ENCODE data around the gene RHBDF2. TPM values are rescaled to one million over a fixed set of nuclear protein-coding genes. Genes with fewer than 3 reads are reported as not detected.

RHBDF2 gene
- total and polyA plus RNA-seq, 8 donors, result 7.5 to 61.7 (median 11.0) TPM

DNA sequence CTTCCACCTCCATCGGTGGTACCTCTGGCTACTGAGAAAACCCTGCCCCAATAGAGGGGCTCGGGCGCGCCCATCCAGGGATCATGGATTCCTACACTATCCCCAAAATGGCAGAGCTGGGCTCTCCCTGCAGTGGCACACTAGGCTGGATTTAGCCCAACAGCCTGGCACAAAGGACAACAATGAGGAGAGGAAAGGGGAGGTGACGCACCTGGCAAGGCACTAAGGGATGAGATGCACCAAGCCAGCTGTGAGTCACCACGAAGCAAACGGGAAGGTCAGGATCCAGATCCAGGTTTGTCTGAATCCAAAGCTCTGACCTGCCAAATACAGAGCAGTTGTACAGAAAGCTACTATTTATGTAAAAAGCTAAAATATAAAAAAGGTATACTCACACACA is 66.4 kb downstream of the RHBDF2 start:
- no peak overlapping the region for H3K27ac ChIP-seq
- intact Hi-C loops (cut with DNase I), result no loop called here
- no peak overlapping the region for H3K4me3 ChIP-seq
- DNase-seq, result no peak
- no peak for ATAC-seq
- H3K27me3 ChIP-seq, result no peaks in the 10 kb centered on the region
- no peaks in the 10 kb centered on the region for H3K9me3 ChIP-seq
- TF ChIP-seq, protein P1, sequence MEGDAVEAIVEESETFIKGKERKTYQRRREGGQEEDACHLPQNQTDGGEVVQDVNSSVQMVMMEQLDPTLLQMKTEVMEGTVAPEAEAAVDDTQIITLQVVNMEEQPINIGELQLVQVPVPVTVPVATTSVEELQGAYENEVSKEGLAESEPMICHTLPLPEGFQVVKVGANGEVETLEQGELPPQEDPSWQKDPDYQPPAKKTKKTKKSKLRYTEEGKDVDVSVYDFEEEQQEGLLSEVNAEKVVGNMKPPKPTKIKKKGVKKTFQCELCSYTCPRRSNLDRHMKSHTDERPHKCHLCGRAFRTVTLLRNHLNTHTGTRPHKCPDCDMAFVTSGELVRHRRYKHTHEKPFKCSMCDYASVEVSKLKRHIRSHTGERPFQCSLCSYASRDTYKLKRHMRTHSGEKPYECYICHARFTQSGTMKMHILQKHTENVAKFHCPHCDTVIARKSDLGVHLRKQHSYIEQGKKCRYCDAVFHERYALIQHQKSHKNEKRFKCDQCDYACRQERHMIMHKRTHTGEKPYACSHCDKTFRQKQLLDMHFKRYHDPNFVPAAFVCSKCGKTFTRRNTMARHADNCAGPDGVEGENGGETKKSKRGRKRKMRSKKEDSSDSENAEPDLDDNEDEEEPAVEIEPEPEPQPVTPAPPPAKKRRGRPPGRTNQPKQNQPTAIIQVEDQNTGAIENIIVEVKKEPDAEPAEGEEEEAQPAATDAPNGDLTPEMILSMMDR (IDR thresholded peaks at IDR 0.05), result no peak
- peaks cover 0 to 10% of the 10 kb centered on the region in 2 donors for H3K4me1 ChIP-seq
- H3K36me3 ChIP-seq, result no peaks in the 10 kb centered on the region

DNA sequence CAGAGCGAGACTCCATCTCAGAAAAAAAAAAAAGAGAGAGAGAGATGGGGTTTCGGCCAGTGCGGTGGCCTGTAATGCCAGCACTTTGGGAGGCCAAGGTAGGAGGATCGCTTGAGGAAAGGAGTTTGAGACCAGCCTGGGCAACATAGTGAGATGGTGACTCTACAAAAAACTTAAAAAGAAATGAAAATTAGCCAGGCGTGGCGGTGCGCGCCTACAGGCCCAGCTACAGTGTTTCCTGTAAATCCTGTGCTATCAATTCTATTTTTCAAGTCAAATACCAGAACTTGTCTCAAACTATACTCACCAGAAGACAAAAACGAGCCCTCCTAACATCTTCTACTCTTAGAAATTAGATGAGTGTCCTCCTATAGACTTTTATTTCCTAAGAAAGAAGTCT is 67.5 kb downstream of the RHBDF2 start:
- Histone ChIP-seq H3K36me3 (no peaks in the 10 kb centered on the region), H3K4me3 (no peak overlapping the region), H3K27me3 (no peaks in the 10 kb centered on the region), H3K27ac (no peak overlapping the region), H3K9me3 (no peaks in the 10 kb centered on the region), H3K4me1 (peaks cover 0 to 10% of the 10 kb centered on the region in 2 donors)
- DNase-seq (no peak), ATAC-seq (no peak)
- TF ChIP-seq, protein P1 (IDR thresholded peaks at IDR 0.05), result no peak
- intact Hi-C loops (cut with DNase I), result no loop called here

DNA sequence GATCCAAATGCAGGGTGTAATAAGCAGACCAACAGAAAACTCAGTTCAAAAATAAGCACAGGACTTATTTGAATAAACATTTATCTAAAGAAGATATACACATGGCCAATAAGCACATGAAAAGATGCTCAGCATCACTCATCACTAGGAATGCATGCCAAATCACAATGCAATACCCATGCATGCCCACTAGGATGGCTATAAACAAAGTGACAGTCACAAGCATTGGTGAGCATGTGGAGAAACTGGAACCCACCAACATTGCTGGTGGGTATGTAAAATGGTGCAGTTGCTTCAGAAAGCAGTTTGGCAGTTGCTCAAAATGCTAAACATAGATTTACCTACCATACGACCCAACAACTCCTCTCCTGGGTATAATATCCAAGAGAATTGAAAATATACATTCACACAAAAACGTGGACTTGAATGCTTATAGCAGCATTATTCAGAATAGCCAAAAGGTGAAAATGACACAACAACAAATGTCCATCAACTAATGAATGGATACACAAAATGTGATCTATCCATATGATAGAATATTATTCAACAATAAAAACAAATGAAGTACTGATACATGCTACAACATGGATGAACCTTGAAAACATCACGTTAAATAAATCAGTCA is 68.4 kb downstream of the RHBDF2 start:
- H3K27ac ChIP-seq, result no peak overlapping the region
- intact Hi-C loops (cut with DNase I), result no loop called here
- peaks cover 0 to 12% of the 10 kb centered on the region in 2 donors for H3K4me1 ChIP-seq
- no peak for DNase-seq
- no peaks in the 10 kb centered on the region for H3K36me3 ChIP-seq
- TF ChIP-seq, protein P1 (IDR thresholded peaks at IDR 0.05), result peak; percentile 14 to 37
- no peak for ATAC-seq
- no peak overlapping the region for H3K4me3 ChIP-seq
- H3K9me3 ChIP-seq, result no peaks in the 10 kb centered on the region
- no peaks in the 10 kb centered on the region for H3K27me3 ChIP-seq

DNA sequence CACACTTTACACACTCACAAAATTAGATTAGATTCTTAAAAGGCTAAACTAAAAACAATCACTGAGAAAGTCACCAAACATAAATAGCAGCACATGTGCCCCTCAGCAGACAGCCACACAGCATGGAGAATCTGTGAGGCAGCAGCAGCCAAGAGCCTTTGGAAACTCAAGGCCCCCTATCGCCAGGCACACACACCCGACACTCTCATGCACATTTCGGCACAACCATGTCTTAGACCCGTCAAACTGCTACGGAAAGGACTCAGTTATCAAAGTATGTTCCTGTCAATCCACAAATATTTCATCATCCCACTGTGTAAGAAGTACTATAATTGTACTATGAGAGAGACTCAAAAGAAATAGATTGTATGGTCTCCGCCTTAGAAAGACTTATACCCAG is 69.2 kb downstream of the RHBDF2 start:
- H3K27ac ChIP-seq, result no peak overlapping the region
- no peaks in the 10 kb centered on the region for H3K27me3 ChIP-seq
- TF ChIP-seq, protein P1 (IDR thresholded peaks at IDR 0.05), result no peak
- H3K4me3 ChIP-seq, result no peak overlapping the region
- H3K36me3 ChIP-seq, result no peaks in the 10 kb centered on the region
- ATAC-seq (peak; percentile 63), DNase-seq (no peak)
- intact Hi-C loops (cut with DNase I), result no loop called here
- no peaks in the 10 kb centered on the region for H3K9me3 ChIP-seq
- H3K4me1 ChIP-seq, result peaks cover 0 to 20% of the 10 kb centered on the region in 2 donors

DNA sequence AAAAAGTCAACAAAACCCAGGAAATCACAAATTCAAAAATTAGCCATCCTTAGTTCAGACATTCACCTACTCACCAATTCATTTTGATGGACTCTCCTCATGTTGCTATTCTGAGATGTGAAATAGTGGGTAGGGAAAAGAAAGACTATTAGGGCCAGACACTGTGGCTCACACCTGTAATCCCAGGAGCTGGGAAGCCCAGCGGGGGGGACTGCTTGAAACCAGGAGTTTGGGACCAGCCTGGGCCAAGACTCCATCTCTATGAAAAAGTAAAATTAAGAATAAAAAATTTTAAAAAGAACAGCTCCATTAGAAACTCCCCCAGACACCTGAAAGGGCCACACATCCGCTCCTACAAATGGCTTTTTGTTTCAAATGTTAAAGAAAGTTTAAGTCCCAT is 69.7 kb downstream of the RHBDF2 start:
- Histone ChIP-seq H3K36me3 (no peaks in the 10 kb centered on the region), H3K9me3 (no peaks in the 10 kb centered on the region), H3K4me1 (peaks cover 0 to 20% of the 10 kb centered on the region in 2 donors), H3K27me3 (no peaks in the 10 kb centered on the region), H3K27ac (no peak overlapping the region), H3K4me3 (no peak overlapping the region)
- TF ChIP-seq, protein P1 (IDR thresholded peaks at IDR 0.05), result no peak
- intact Hi-C loops (cut with DNase I), result no loop called here
- ATAC-seq (no peak), DNase-seq (no peak)
